GM23248 (cell line): ENCODE data around the gene WEE1.

ENCODE experiments used
- EZH2 ChIP-seq: fragments of 200-600 bp; sonication (generic); IDR thresholded peaks from 2 replicates; pipeline ENCODE4 v1.6.1; 2018; ENCODE audit warnings: antibody characterized with exemption, mild to moderate bottlenecking; ENCODE audit not compliant: insufficient read depth, poor library complexity, severe bottlenecking
- EZH2phosphoT487 ChIP-seq: fragments of 200-600 bp; sonication (generic); IDR thresholded peaks from 2 replicates; pipeline ENCODE4 v1.6.1; 2018; ENCODE audit warnings: antibody characterized with exemption, moderate library complexity, mild to moderate bottlenecking, low read depth; ENCODE audit not compliant: insufficient read depth

DNA sequence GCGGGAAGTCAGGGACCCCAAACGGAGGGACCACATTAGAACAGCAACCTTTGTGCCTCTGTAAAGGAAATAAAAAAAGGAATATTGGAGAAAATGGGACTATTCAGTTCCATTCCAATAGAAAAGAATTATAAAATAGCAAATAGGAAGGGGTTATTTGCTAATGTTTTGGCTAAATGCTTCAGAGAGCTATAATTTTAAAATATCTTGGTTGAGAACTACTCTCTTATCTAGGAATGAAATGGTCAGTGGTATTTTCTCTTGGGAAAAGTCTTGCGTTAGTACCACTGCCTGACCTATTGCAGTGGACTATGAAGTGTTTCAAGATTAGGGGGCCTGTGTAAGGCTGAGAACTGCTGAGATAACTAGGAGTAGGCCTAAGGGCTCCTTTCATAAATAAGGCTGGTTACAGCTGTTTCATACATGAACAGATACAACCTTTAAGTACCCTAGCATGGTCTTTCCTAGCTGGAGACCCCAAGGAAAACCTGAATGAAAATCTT is 6.9 kb upstream of the WEE1 start:
- TF ChIP-seq EZH2 (no peak), EZH2phosphoT487 (no peak)
